ENCODE results near the gene PITX1. TPM values are rescaled to one million over a fixed set of nuclear protein-coding genes. Genes with fewer than 3 reads are reported as not detected.
"Not testable (repeated sequence)": the region's sequence is repeated elsewhere in the genome, so short reads cannot be mapped to it uniquely, and the experiment has no call there.

The PITX1 gene
- total RNA-seq: not detected
- long read RNA-seq: 0 reads

DNA sequence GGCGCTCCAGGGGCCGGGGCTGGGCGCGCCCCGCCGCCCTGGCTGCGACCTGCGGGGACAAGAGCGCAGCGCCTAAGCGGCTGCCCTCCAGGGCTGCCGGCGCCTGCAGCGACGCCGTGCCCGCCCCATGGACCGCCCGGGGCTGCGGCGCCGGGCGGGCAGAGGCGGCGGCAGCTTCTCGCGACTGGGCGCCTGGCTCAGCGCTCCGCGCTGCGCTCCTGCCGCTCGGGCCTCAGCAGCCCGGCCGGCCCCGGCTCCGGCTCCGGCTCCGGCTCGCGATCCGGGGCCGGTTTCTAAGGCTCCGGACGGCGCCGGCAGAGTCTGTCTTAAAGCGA, at the start of gene PITX1:
Gene PITX1, minus strand, starts transcription at position 328 of the 335 bp plus-strand sequence. CDS start 347 bp downstream, outside the sequence.
- DNase-seq: peak in 1 of 3 donors; percentile 18
- peak within 1 kb of the TSS; percentile 11 to 38 (median 22) for H3K4me3 ChIP-seq
- intact Hi-C loops (cut with DNase I): no loop called here
- H3K9me3 ChIP-seq: no peaks in the 10 kb centered on the region
- TF ChIP-seq, protein P1, sequence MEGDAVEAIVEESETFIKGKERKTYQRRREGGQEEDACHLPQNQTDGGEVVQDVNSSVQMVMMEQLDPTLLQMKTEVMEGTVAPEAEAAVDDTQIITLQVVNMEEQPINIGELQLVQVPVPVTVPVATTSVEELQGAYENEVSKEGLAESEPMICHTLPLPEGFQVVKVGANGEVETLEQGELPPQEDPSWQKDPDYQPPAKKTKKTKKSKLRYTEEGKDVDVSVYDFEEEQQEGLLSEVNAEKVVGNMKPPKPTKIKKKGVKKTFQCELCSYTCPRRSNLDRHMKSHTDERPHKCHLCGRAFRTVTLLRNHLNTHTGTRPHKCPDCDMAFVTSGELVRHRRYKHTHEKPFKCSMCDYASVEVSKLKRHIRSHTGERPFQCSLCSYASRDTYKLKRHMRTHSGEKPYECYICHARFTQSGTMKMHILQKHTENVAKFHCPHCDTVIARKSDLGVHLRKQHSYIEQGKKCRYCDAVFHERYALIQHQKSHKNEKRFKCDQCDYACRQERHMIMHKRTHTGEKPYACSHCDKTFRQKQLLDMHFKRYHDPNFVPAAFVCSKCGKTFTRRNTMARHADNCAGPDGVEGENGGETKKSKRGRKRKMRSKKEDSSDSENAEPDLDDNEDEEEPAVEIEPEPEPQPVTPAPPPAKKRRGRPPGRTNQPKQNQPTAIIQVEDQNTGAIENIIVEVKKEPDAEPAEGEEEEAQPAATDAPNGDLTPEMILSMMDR (IDR thresholded peaks at IDR 0.05): no peak
- TF ChIP-seq POLR2A (IDR thresholded peaks at IDR 0.05): no peak
- H3K4me1 ChIP-seq: peaks cover 0 to 31% (median 2%) of the 10 kb centered on the region in 4 donors
- H3K27ac ChIP-seq: no peak within 1 kb of the TSS
- peaks cover 27 to 61% of the 10 kb centered on the region in 2 donors for H3K27me3 ChIP-seq
- WGBS (ENCODE audit: insufficient coverage, low coverage, low lambda C conversion rate, missing lambda C conversion rate): no CpG with 5 or more reads among the region's 49 CpGs
- H3K36me3 ChIP-seq: no peaks in the 10 kb centered on the region
- ATAC-seq: peak; percentile 8 to 40 (median 31)

DNA sequence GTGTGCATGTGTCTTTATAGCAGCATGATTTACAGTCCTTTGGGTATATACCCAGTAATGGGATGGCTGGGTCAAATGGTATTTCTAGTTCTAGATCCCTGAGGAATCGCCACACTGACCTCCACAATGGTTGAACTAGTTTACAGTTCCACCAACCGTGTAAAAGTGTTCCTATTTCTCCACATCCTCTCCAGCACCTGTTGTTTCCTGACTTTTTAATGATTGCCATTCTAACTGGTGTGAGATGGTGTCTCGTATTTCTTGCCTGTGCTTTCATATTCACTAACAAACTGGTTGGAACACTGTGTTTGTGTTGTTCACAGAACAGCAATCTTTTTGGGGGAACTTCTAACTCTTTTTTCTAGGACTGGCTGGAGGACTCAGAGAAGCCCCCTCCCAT, 49.3 kb upstream of the PITX1 start:
- ATAC-seq; H3K27ac ChIP-seq; H3K4me3 ChIP-seq; H3K27me3 ChIP-seq; DNase-seq; intact Hi-C loops (cut with DNase I); H3K36me3 ChIP-seq; H3K4me1 ChIP-seq; H3K9me3 ChIP-seq: not testable (repeated sequence)
- 63% methylated on average over 3 of the region's 3 CpGs for WGBS (ENCODE audit: insufficient coverage, low coverage, low lambda C conversion rate, missing lambda C conversion rate)

DNA sequence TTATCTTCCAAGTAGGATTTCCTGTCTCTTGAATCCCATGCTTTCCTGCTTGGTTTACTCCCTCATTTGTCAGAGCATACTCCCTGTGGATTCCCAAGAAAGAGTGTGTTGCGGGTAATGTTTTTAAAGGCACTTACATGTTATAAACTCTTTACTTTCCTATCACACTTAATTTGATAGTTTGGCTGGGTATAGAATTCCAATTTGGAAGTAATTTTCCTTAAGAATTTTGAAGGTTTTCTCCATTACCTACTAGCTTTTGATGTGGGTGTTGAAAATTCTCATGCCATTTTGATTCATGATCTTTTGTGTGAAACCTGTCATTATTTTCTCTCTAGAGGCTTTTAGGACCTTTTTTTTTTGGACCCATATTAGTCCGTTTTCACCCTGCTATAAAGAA, 47.2 kb upstream of the PITX1 start:
- ATAC-seq (no peak), DNase-seq (no peak)
- no peak for TF ChIP-seq POLR2A (IDR thresholded peaks at IDR 0.05)
- TF ChIP-seq, protein P1 (IDR thresholded peaks at IDR 0.05): no peak
- no peak overlapping the region for H3K4me3 ChIP-seq
- no peaks in the 10 kb centered on the region for H3K27me3 ChIP-seq
- intact Hi-C loops (cut with DNase I): no loop called here
- no peaks in the 10 kb centered on the region for H3K4me1 ChIP-seq
- H3K36me3 ChIP-seq: no peaks in the 10 kb centered on the region
- WGBS (ENCODE audit: insufficient coverage, low coverage, low lambda C conversion rate, missing lambda C conversion rate): 61% methylated on average over 2 of the region's 2 CpGs
- no peaks in the 10 kb centered on the region for H3K9me3 ChIP-seq
- no peak overlapping the region for H3K27ac ChIP-seq

DNA sequence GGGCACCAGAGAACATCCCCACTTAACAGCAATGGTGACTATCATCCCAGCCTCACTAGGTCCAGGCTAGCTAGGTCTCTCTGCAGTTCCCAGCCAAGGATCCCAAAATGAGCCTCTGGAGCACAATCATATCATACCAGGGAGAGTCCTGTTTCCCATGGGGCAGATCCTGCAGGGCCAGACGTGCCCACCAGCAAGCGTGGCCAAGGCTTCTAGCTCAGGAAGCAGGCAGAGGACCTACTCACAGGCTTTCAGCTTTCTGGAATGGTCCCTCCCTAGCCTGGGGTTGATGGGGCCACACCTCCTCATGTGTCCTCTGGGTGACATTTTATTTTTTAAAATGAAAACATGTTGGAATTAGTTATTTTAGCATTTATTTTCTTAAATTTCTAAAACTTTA, 45.7 kb upstream of the PITX1 start:
- DNase-seq: no peak
- H3K4me1 ChIP-seq: no peaks in the 10 kb centered on the region

DNA sequence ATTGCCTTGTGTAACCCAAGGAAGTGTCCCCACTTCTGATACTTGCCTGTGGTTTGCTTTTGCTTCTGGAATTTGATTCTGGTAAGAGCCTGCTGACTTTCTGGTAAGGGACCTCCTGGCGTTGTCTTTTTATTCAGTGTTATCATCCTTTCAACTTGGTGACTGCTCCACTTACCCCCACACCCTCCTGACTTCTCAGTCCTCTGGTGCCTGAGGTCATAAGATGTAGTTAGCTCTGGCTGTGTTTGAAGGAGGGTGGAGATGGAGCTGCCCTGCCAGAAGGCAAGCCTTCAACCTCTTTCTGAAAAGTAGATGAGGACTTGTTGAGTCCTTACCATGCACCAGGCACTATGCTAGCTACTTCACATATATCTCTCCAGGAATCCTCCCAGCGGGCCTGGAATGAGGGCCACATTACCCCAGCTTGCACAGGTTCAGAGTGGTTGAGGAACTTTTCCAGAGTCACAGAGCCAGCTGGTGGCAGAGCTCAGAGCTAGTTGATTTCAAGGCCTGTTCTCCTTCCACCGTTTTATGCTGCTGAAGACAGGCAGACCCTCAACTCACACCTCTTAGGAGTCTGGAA, 45.2 kb upstream of the PITX1 start:
- intact Hi-C loops (cut with DNase I): no loop called here
- Histone ChIP-seq H3K9me3 (no peaks in the 10 kb centered on the region), H3K27me3 (no peaks in the 10 kb centered on the region), H3K4me3 (no peak overlapping the region), H3K4me1 (no peaks in the 10 kb centered on the region), H3K36me3 (no peaks in the 10 kb centered on the region), H3K27ac (no peak overlapping the region)
- DNase-seq: no peak
- ATAC-seq: no peak
- 73% methylated on average over 2 of the region's 3 CpGs for WGBS (ENCODE audit: insufficient coverage, low coverage, low lambda C conversion rate, missing lambda C conversion rate)
- no peak for TF ChIP-seq POLR2A (IDR thresholded peaks at IDR 0.05)
- TF ChIP-seq, protein P1 (IDR thresholded peaks at IDR 0.05): no peak

More for the DNA sequence above, 45.7 kb upstream of the PITX1 start:
- H3K4me3 ChIP-seq: no peak overlapping the region
- no peaks in the 10 kb centered on the region for H3K36me3 ChIP-seq
- TF ChIP-seq, protein P1 (IDR thresholded peaks at IDR 0.05): no peak
- TF ChIP-seq POLR2A (IDR thresholded peaks at IDR 0.05): no peak
- whole genome bisulfite sequencing (ENCODE audit: insufficient coverage, low coverage, low lambda C conversion rate, missing lambda C conversion rate): no CpG with 5 or more reads among the region's 2 CpGs
- H3K27me3 ChIP-seq: no peaks in the 10 kb centered on the region
- ATAC-seq: no peak
- intact Hi-C loops (cut with DNase I): no loop called here
- no peak overlapping the region for H3K27ac ChIP-seq
- no peaks in the 10 kb centered on the region for H3K9me3 ChIP-seq

Measured in right lobe of liver (tissue), 6 donors.